A549 (cell line): ENCODE measurements around the gene UNC5CL. TPM values are rescaled to one million over a fixed set of nuclear protein-coding genes. Genes with fewer than 3 reads are reported as not detected.

Experiments used
- ATAC-seq, 2 experiments: fragments of 200-7000 bp in 1 of 2; fragments of >200 bp in 1 of 2; cut with Nextera tagmentation in 1 of 2; cut with Tn5 transposase in 1 of 2; 3 replicates each; pipeline versions ENCODE4 v1.8.0 to v1.9.1; 2018 to 2020; ENCODE audit warnings: mild to moderate bottlenecking in 1 of 2, moderate library complexity in 1 of 2
- CTCF ChIA-PET: fragments of 300-600 bp; sonication (Branson Sonifier 250); formaldehyde crosslinking; extraction: SDS; loops from one replicate; lab custom pipeline; 2021; ENCODE audit warnings: antibody characterized with exemption, inconsistent platforms; lab: Yijun Ruan, JAX
- POLR2A ChIA-PET: fragments of 350-600 bp; formaldehyde crosslinking; extraction: SDS; loops from one replicate; lab custom pipeline; 2021; ENCODE audit warnings: antibody characterized with exemption, inconsistent platforms; lab: Yijun Ruan, JAX
- DNase-seq, 2 experiments: peaks; one replicate each; pipeline versions ENCODE4 v3.0.0 to v3.0.0-alpha.2; 2011 to 2016; ENCODE audit warnings: low read depth in 1 of 2, low spot score in 1 of 2
- FAIRE-seq: peaks from 2 replicates; lab custom pipeline; 2011; peaks lifted over from hg19 to GRCh38; lab: Jason Lieb, UNC
- H3K27ac ChIP-seq, 2 experiments: fragments of >200 bp; sonication (Bioruptor Twin); formaldehyde crosslinking; 3 replicates each; pipeline ENCODE4 v1.5.1; 2016 to 2017
- H3K4me1 ChIP-seq: fragments of >200 bp; sonication (Bioruptor Twin); formaldehyde crosslinking; 3 replicates; pipeline ENCODE4 v1.6.1; 2016
- H3K4me2 ChIP-seq: fragments of >200 bp; sonication (Bioruptor Twin); formaldehyde crosslinking; 3 replicates; pipeline ENCODE4 v1.6.1; 2016
- H3K4me3 ChIP-seq: fragments of >200 bp; sonication (Bioruptor Twin); formaldehyde crosslinking; 3 replicates; pipeline ENCODE4 v1.5.1; 2016
- H3K9me3 ChIP-seq: fragments of >200 bp; sonication (Bioruptor Twin); formaldehyde crosslinking; 3 replicates; pipeline ENCODE4 v1.6.1; 2016
- CEBPB ChIP-seq, 2 experiments: fragments of >200 bp in 1 of 2; sonication (Bioruptor Twin) in 1 of 2; formaldehyde crosslinking in 1 of 2; IDR thresholded peaks; 2 replicates each; pipeline ENCODE4 v1.6.1; 2012 to 2016
- CHD2 ChIP-seq: fragments of 150-350 bp; IDR thresholded peaks from 2 replicates; pipeline ENCODE4 v1.6.1; 2014; ENCODE audit warnings: low read length; ENCODE audit not compliant: partially characterized antibody
- CHD4 ChIP-seq: fragments of 200-600 bp; sonication (generic); IDR thresholded peaks from 2 replicates; pipeline ENCODE4 v1.6.1; 2016; ENCODE audit warnings: antibody characterized with exemption, mild to moderate bottlenecking, borderline replicate concordance
- CTCF ChIP-seq: fragments of >200 bp; sonication (Bioruptor Twin); formaldehyde crosslinking; IDR thresholded peaks from 3 replicates; pipeline ENCODE4 v1.5.1; 2016
- FOSB ChIP-seq: fragments of 250-450 bp; sonication (Bioruptor Pico); IDR thresholded peaks from 2 replicates; pipeline ENCODE4 v1.5.0; 2020; ENCODE audit warnings: mild to moderate bottlenecking, moderate library complexity
- FOSL2 ChIP-seq, 2 experiments: fragments of 450-650 bp in 1 of 2; fragments of >200 bp in 1 of 2; sonication (Bioruptor Twin) in 1 of 2; formaldehyde crosslinking; IDR thresholded peaks; 2 replicates each; pipeline versions ENCODE4 v1.5.0 to v1.6.1; 2016 to 2020; ENCODE audit warnings: mild to moderate bottlenecking in 1 of 2, moderate library complexity in 1 of 2
- GATA3 ChIP-seq: IDR thresholded peaks from 2 replicates; pipeline ENCODE4 v1.6.1; 2012; ENCODE audit warnings: borderline replicate concordance
- HDAC2 ChIP-seq: fragments of 200-600 bp; sonication (generic); IDR thresholded peaks from 2 replicates; pipeline ENCODE4 v1.6.1; 2016
- HEYL ChIP-seq: fragments of 250-450 bp; sonication (Bioruptor Pico); IDR thresholded peaks from 2 replicates; pipeline ENCODE4 v1.8.0; 2021; ENCODE audit warnings: mild to moderate bottlenecking, moderate library complexity
- HOXB13 ChIP-seq: fragments of 250-450 bp; sonication (Bioruptor Pico); IDR thresholded peaks from 2 replicates; pipeline ENCODE4 v1.5.0; 2020; ENCODE audit warnings: low read depth, mild to moderate bottlenecking, moderate library complexity
- NR3C1 ChIP-seq: fragments of >200 bp; sonication (Bioruptor Twin); formaldehyde crosslinking; IDR thresholded peaks from 3 replicates; pipeline ENCODE4 v1.6.1; 2017
- PBX3 ChIP-seq: IDR thresholded peaks from 2 replicates; pipeline ENCODE4 v1.6.1; 2012
- POLR2A ChIP-seq: IDR thresholded peaks from 2 replicates; pipeline ENCODE4 v1.6.1; 2012; ENCODE audit warnings: mild to moderate bottlenecking, low read length
- RFX5 ChIP-seq: fragments of 450-650 bp; IDR thresholded peaks from 2 replicates; pipeline ENCODE4 v1.7.1; 2014; ENCODE audit warnings: antibody characterized with exemption, mild to moderate bottlenecking, moderate library complexity
- RNF2 ChIP-seq: fragments of 200-600 bp; sonication (generic); IDR thresholded peaks from 2 replicates; pipeline ENCODE4 v1.6.1; 2016; ENCODE audit warnings: low read depth, mild to moderate bottlenecking, antibody characterized with exemption, moderate library complexity, borderline replicate concordance
- SMC3 ChIP-seq: fragments of >200 bp; sonication (Bioruptor Twin); formaldehyde crosslinking; IDR thresholded peaks from 3 replicates; pipeline ENCODE4 v1.6.1; 2018; ENCODE audit warnings: inconsistent platforms
- SREBF2 ChIP-seq: fragments of 450-650 bp; IDR thresholded peaks from 2 replicates; pipeline ENCODE4 v1.6.1; 2014; ENCODE audit warnings: mild to moderate bottlenecking, moderate library complexity
- TP53 ChIP-seq: fragments of 250-450 bp; sonication (Bioruptor Pico); IDR thresholded peaks from 2 replicates; pipeline ENCODE4 v1.5.0; 2021; ENCODE audit warnings: mild to moderate bottlenecking, moderate library complexity
- ZC3H11A ChIP-seq: fragments of 450-650 bp; IDR thresholded peaks from 2 replicates; pipeline ENCODE4 v1.6.1; 2014; ENCODE audit warnings: antibody characterized with exemption, mild to moderate bottlenecking
- ZSCAN20 ChIP-seq: fragments of 250-450 bp; sonication (Bioruptor Pico); IDR thresholded peaks from 2 replicates; pipeline ENCODE4 v1.8.0; 2022; ENCODE audit warnings: mild to moderate bottlenecking, moderate library complexity
- WGBS: methylation state at CpG from one replicate; pipeline ENCODE4 v1.1.6; 2017; ENCODE audit errors: missing lambda C conversion rate; 5-methylcytosine and 5-hydroxymethylcytosine counted together
- polyA plus RNA-seq, 4 experiments: library from polyadenylated mRNA; depleted of rRNA in 3 of 4; stranded (reverse); fragments of >200 nt; fragmentation: RNase III in 1 of 4; extraction: RNeasy Plus Mini Kit Qiagen cat#74134 plus additional on column Dnase treatment in 1 of 4; gene quantifications; 2 replicates in 3 of 4; 3 replicates in 1 of 4; pipeline ENCODE4 v1.2.3, GENCODE V29; 2011 to 2017
- TF ChIP-seq, protein P1 (sequence below): IDR thresholded peaks from 2 replicates; pipeline ENCODE4 v1.6.1; 2012; ENCODE audit warnings: low read depth, borderline replicate concordance
- TF ChIP-seq, protein P2 (sequence below): fragments of 250-450 bp; sonication (Bioruptor Pico); IDR thresholded peaks from 2 replicates; pipeline ENCODE4 v1.5.0; 2021; ENCODE audit warnings: mild to moderate bottlenecking, moderate library complexity, borderline replicate concordance

UNC5CL gene
- polyA plus RNA-seq, 2 of the 4 experiments (the other 2 are of a cell fraction) = 1.1 to 2.8 TPM

DNA sequence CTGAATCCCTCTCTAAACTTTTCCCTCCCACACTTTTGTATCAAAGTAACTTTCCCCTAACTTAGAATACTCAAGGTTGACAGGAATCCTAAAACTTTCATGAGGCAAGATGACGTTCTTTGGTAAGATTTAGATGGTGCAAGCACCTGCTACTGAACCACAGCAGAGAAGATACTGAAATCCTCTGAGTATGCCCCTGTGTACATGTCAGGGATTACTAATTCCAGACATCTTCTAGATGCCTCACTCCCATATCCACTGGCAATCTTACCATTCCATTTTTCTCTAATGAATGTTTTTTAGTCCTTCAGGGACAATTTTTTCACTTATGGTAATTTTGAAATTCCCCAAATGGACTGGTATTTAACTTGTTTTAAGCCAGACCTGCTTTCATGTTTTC lies 23.0 kb upstream of the UNC5CL start:
- FAIRE-seq = no peak
- TF ChIP-seq HDAC2 (no peak), POLR2A (no peak), NR3C1 (no peak), PBX3 (no peak), HOXB13 (CRISPR knock-in tag) (no peak), CTCF (no peak), FOSB (CRISPR knock-in tag) (no peak), RFX5 (no peak), CHD2 (no peak), HEYL (CRISPR knock-in tag) (no peak), FOSL2 (IDR thresholded peaks at IDR 0.05) (no peak), FOSL2 (CRISPR knock-in tag; IDR thresholded peaks at IDR 0.05) (no peak), ZC3H11A (no peak), SMC3 (no peak), CHD4 (no peak), RNF2 (no peak), GATA3 (no peak), CEBPB (IDR thresholded peaks at IDR 0.05) (no peak)
- TF ChIP-seq, protein P1, sequence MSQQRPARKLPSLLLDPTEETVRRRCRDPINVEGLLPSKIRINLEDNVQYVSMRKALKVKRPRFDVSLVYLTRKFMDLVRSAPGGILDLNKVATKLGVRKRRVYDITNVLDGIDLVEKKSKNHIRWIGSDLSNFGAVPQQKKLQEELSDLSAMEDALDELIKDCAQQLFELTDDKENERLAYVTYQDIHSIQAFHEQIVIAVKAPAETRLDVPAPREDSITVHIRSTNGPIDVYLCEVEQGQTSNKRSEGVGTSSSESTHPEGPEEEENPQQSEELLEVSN = no peak
- TF ChIP-seq, protein P2, sequence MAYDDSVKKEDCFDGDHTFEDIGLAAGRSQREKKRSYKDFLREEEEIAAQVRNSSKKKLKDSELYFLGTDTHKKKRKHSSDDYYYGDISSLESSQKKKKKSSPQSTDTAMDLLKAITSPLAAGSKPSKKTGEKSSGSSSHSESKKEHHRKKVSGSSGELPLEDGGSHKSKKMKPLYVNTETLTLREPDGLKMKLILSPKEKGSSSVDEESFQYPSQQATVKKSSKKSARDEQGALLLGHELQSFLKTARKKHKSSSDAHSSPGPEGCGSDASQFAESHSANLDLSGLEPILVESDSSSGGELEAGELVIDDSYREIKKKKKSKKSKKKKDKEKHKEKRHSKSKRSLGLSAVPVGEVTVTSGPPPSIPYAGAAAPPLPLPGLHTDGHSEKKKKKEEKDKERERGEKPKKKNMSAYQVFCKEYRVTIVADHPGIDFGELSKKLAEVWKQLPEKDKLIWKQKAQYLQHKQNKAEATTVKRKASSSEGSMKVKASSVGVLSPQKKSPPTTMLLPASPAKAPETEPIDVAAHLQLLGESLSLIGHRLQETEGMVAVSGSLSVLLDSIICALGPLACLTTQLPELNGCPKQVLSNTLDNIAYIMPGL (CRISPR knock-in tag) = no peak
- TF ChIP-seq, all 56 proteins: peak for 0
- H3K4me1 ChIP-seq = peaks cover 15% of the 10 kb centered on the region; the same call in 2 of the 3 replicates
- no peak overlapping the region for H3K4me2 ChIP-seq
- no peak overlapping the region for H3K27ac ChIP-seq
- H3K9me3 ChIP-seq = no peaks in the 10 kb centered on the region
- H3K4me3 ChIP-seq = no peak overlapping the region
- DNase-seq (no peak), ATAC-seq (no peak)
- 93% methylated on average over 1 of the region's 1 CpG for WGBS
- ChIA-PET CTCF (no interaction called here), POLR2A (no interaction called here)

DNA sequence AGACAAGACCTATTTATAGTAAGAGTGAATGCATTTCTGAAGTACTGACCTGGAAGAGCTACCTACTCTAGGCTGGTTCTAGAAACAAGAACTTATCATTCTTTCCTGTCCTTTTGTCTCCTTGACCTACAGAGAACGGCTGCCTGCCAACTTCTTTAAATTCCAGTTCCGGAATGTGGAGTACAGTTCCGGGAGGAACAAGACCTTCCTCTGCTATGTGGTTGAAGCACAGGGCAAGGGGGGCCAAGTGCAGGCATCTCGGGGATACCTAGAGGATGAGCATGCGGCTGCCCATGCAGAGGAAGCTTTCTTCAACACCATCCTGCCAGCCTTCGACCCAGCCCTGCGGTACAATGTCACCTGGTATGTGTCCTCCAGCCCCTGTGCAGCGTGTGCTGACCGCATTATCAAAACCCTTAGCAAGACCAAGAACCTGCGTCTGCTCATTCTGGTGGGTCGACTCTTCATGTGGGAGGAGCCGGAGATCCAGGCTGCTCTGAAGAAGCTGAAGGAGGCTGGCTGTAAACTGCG lies 22.2 kb upstream of the UNC5CL start:
- CTCF ChIA-PET = interaction anchor here (1.7 kb wide), 1 partner anchor 22 kb away, joined by 4 read pairs; the partner anchor contains the start of gene UNC5CL
- ATAC-seq = no peak

More for the DNA sequence above, 22.2 kb upstream of the UNC5CL start:
- TF ChIP-seq, protein P2 (CRISPR knock-in tag) = no peak
- no peak for TF ChIP-seq TP53 (CRISPR knock-in tag)
- no peak for TF ChIP-seq ZSCAN20 (CRISPR knock-in tag)
- no peak for TF ChIP-seq POLR2A
- TF ChIP-seq SREBF2 = no peak
- FAIRE-seq = no peak
- POLR2A ChIA-PET = no interaction called here
- Histone ChIP-seq H3K9me3 (no peaks in the 10 kb centered on the region), H3K4me3 (no peak overlapping the region), H3K27ac (no peak overlapping the region), H3K4me1 (peaks cover 12% of the 10 kb centered on the region; the same call in 2 of the 3 replicates), H3K4me2 (no peak overlapping the region)
- DNase-seq = no peak
- 90% methylated on average over 11 of the region's 13 CpGs for WGBS
